Activated T-cell treated with anti-CD3 and anti-CD28 coated beads, Interleukin-2, amount 50 U/mL, for 24 hours (primary cell): ENCODE results near the gene LBHD1.
A peak's percentile ranks its signal among the peaks of the same experiment; 100 is the strongest.

Experiments used
- DNase-seq: peaks from one replicate; pipeline ENCODE4 v3.0.0-alpha.2; 2020
- H3K27ac Mint-ChIP-seq: 2 replicates; pipeline ENCODE4 v1.8.0; 2020; ENCODE audit warnings: mild to moderate bottlenecking, mixed read lengths
- H3K27me3 Mint-ChIP-seq: 2 replicates; pipeline ENCODE4 v1.8.0; 2020; ENCODE audit warnings: mixed read lengths
- H3K36me3 Mint-ChIP-seq: 2 replicates; pipeline ENCODE4 v1.8.0; 2020; ENCODE audit warnings: low read depth, mixed read lengths
- H3K4me1 Mint-ChIP-seq: 2 replicates; pipeline ENCODE4 v1.8.0; 2020; ENCODE audit warnings: low read depth, mixed read lengths
- H3K4me3 Mint-ChIP-seq: 2 replicates; pipeline ENCODE4 v1.8.0; 2020; ENCODE audit warnings: mild to moderate bottlenecking, moderate library complexity, mixed read lengths
- H3K9me3 Mint-ChIP-seq: 2 replicates; pipeline ENCODE4 v1.8.0; 2020; ENCODE audit warnings: mixed read lengths

Gene LBHD1

DNA sequence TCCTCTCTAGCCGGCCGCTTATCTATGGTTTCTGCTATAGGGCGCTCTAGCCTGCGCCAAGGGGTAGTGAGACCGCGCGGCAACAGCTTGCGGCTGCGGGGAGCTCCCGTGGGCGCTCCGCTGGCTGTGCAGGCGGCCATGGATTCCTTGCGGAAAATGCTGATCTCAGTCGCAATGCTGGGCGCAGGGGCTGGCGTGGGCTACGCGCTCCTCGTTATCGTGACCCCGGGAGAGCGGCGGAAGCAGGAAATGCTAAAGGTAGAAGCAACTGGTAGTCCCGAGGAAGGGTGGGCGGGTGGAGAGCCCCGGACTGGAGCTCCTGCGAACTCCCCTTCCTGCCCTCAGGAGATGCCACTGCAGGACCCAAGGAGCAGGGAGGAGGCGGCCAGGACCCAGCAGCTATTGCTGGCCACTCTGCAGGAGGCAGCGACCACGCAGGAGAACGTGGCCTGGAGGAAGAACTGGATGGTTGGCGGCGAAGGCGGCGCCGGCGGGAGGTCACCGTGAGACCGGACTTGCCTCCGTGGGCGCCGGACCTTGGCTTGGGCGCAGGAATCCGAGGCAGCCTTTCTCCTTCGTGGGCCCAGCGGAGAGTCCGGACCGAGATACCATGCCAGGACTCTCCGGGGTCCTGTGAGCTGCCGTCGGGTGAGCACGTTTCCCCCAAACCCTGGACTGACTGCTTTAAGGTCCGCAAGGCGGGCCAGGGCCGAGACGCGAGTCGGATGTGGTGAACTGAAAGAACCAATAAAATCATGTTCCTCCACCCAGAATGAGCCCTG lies at the start of gene LBHD1, which contains the start of gene UQCC3:
Gene LBHD1, minus strand, starts transcription at position 660 of the 782 bp plus-strand sequence. CDS start 2,236 bp downstream, outside the sequence.
Gene UQCC3, plus strand, starts transcription at position 66 of the 782 bp plus-strand sequence. Its CDS starts 73 bp downstream, at position 139.
- Mint-ChIP-seq H3K27me3 (no peaks in the 10 kb centered on the region), H3K27ac (peak within 1 kb of the TSS; percentile 98), H3K4me1 (peaks cover 57% of the 10 kb centered on the region), H3K4me3 (peak within 1 kb of the TSS; percentile 94), H3K36me3 (peaks cover 92% of the 10 kb centered on the region), H3K9me3 (no peaks in the 10 kb centered on the region)
- DNase-seq: peak; percentile 87

DNA sequence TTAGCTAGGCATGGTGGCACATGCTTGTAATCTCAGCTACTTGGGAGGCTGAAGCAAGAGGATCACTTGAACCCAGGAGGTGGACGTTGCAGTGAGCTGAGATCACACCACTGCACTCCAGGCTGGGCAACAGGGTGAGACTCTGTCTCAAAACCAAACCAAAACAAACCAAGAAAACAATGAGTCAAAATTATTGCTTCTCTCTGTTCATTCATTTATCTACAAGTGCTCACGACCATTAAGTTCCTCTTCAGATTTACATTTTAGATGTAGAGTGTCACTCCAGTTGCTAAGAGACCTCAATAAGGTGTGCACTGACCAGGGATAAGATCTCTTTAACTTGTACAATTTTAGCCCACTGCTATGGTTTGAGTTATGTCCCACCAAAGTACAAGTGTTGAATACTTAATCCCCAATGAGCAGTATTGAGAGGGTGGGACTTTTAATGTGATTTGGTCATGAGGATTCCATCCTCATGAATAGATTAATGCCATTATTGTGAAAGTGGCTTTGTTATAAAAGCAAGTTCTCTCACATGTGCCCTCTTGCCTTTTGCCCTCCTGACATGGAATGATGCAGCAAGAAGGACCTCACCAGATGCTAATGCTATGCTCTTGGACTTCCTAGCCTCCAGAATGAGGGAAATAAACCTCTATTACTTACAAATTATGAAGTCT lies 47.4 kb upstream of the LBHD1 start:
- H3K27me3 Mint-ChIP-seq: no peaks in the 10 kb centered on the region
- H3K36me3 Mint-ChIP-seq: peaks cover 99% of the 10 kb centered on the region
- peak overlapping the region; percentile 77 for H3K27ac Mint-ChIP-seq
- H3K9me3 Mint-ChIP-seq: no peaks in the 10 kb centered on the region
- DNase-seq: no peak
- no peak overlapping the region for H3K4me3 Mint-ChIP-seq
- peaks cover 63% of the 10 kb centered on the region for H3K4me1 Mint-ChIP-seq

DNA sequence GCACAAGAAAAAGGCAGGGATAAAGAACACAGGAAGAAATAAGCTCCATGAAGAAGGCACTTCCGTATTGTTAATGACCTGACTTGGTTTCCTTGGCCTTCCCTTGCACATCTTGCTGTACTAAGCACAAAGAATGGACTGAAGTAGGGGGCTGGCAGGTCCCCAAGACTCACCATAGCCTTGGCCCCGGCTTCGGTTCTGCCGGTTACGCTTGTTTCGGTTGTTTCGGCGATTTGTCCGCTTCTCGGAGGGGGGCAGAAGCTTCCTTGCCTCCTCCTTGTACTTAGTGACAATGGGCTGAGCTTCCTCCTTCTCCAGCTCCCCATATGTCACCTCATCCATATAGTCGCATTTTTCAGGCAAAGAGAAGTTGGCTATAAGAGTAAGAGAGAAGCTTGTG lies 44.7 kb upstream of the LBHD1 start:
- H3K4me3 Mint-ChIP-seq: no peak overlapping the region
- peaks cover 63% of the 10 kb centered on the region for H3K4me1 Mint-ChIP-seq
- peaks cover 97% of the 10 kb centered on the region for H3K36me3 Mint-ChIP-seq
- H3K27me3 Mint-ChIP-seq: no peaks in the 10 kb centered on the region
- H3K9me3 Mint-ChIP-seq: no peaks in the 10 kb centered on the region
- peak overlapping the region; percentile 83 for H3K27ac Mint-ChIP-seq
- no peak for DNase-seq

DNA sequence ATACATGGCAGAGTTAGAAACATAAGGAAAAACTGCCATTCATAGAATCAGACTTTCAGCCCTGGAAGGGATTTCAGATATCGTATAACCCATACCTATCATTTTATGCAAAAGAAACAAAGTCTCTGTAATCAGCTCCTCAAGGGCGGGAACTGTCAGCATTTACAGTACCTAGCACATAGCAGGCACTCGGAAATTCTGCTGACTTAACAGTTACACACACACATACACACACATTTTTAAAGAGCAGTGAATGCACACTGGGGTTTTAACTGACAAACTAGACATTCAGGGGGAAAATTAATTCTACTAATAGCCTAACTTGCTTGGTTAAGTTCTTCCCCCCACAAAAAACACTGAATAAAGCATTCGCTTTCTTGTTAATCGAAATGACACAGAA lies 44.1 kb upstream of the LBHD1 start:
- peaks cover 97% of the 10 kb centered on the region for H3K36me3 Mint-ChIP-seq
- peaks cover 57% of the 10 kb centered on the region for H3K4me1 Mint-ChIP-seq
- H3K27me3 Mint-ChIP-seq: no peaks in the 10 kb centered on the region
- no peaks in the 10 kb centered on the region for H3K9me3 Mint-ChIP-seq
- H3K4me3 Mint-ChIP-seq: no peak overlapping the region
- H3K27ac Mint-ChIP-seq: peak overlapping the region; percentile 81
- DNase-seq: no peak

DNA sequence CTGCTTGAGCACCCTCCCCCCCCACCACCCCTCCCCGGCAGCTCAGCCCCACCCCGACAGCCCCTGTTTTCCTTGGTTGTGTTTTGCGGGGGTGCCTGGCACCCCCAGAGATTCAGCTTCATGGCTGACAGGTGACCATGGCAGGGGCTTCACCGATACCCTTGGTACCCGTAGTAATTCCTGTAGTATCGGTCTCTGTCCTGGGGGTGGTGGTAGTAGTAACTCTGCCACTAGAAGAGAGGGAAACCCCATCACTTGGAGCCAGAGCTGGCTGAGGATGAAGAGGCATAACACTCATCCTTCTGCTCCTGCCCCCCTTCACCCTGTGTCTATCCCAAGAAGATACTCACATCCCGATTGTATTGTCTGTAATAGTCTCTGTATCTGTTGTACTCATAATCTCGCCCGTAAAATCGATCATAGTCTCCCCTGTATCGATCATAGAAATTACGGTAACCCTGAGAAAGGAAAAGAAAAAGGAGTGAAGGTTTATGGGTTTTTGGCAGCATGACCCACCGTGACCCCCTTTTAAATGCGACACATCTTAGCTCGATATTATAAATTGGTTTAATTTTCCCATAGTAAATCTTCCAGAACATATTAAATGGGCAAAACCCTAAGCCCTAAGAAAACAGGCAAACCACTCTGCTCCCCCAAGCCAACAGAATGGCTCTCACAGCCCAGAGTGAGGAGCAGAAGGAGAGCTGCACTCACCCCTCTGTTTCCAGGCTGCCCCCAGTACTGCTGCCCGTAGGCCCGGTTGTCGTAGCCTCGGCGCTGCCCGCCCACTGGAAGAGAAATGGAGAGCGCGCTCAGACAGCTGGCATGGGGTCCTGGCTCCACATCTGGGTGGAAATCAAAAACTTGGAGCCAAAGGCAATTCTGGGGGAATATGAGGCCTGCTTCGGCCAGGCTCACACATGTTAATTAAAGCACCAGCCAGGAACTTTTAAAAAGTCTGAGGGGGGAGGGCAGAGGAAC lies 43.4 kb upstream of the LBHD1 start:
- DNase-seq: no peak
- Mint-ChIP-seq H3K9me3 (no peaks in the 10 kb centered on the region), H3K4me3 (no peak overlapping the region), H3K4me1 (peaks cover 56% of the 10 kb centered on the region), H3K27me3 (no peaks in the 10 kb centered on the region), H3K27ac (peak overlapping the region; percentile 81), H3K36me3 (peaks cover 97% of the 10 kb centered on the region)

DNA sequence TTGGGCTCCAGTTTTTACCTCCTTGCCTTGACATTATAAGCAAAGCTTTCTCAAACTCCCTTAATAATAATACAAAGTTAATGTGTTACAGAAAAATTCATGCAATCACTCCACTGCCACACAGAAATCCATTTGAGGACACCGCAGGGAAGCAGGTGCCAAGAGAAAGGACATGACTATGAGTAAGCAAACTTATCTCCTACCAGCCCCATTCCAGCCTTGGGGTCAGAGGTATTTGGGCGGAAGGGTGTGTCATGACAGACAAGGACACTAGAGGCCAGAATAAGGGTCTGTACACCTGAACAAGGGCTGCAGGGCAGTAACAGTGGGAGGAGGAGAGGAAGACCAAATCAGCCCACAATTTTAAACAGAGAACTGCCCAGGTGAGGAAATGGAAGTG lies 41.3 kb upstream of the LBHD1 start:
- Mint-ChIP-seq H3K27ac (peak overlapping the region; percentile 78), H3K9me3 (no peaks in the 10 kb centered on the region), H3K4me3 (peak overlapping the region; percentile 36), H3K27me3 (no peaks in the 10 kb centered on the region), H3K36me3 (peaks cover 95% of the 10 kb centered on the region), H3K4me1 (peaks cover 65% of the 10 kb centered on the region)
- no peak for DNase-seq

DNA sequence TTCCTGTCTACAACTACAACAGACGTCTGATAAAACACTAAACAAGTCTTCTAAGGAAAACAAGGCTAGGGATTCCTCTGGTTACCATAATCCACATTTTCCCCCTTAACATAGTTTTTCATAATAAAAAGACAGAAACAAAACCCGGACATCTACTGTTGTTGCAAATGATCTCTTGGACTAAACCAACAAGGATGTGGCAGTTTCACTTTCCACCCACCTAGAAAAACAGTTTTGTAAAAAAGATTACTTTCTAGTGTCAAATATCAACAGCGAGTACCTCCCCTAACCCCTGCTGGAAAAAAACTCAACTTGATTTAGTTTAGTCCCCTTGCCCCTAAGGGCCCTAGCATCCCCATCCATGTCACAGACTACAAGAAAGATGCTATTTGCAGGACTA lies 40.8 kb upstream of the LBHD1 start:
- Mint-ChIP-seq H3K9me3 (no peaks in the 10 kb centered on the region), H3K36me3 (peaks cover 95% of the 10 kb centered on the region), H3K4me1 (peaks cover 66% of the 10 kb centered on the region)

DNA sequence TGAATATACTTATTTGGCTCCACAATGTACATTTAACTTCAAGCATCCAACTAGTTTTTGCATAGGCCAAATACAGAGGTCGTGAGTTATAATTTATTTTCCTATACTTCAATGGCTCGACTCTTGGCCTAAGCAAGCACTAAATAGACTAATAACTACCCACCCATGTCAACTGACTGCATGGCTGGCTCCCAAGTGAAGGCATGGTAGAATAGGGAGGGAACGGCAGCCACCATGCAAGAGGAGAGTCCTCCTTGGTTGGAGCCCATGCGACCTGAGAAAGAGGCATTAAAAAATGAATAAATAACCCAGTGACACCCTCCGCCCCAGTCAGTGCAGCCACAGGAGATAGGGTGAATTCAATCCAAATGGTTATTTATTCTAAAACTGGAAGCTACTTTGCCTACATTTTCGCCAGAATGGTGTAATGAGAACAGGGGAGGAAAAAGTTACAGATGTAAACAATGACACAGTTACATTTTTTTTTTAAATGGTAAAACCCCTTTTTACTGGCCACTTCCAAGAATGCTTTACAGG lies 40.3 kb upstream of the LBHD1 start:
- Mint-ChIP-seq H3K27ac (peak overlapping the region; percentile 78), H3K9me3 (no peaks in the 10 kb centered on the region), H3K36me3 (peaks cover 94% of the 10 kb centered on the region), H3K4me1 (peaks cover 70% of the 10 kb centered on the region), H3K27me3 (no peaks in the 10 kb centered on the region), H3K4me3 (no peak overlapping the region)
- DNase-seq: no peak

More for the DNA sequence above, 40.8 kb upstream of the LBHD1 start:
- H3K4me3 Mint-ChIP-seq: peak overlapping the region; percentile 9
- no peaks in the 10 kb centered on the region for H3K27me3 Mint-ChIP-seq
- no peak for DNase-seq
- peak overlapping the region; percentile 78 for H3K27ac Mint-ChIP-seq

DNA sequence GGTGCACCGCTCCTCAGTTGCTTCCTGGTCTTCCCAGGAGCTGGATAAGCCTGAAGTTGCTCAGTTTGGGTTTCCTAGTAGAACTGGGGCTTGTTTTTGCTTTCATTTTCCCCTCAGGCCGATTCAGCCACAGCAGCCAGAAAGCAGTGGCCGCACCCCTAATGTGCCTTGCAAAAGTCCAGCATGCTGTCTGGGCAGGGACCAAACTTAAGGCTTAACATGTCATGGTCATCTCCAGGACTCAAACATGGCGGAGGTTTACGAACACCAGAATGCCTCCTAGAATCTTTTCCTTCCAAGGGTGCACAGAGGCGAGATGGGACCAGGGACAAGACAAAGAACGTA lies 37.9 kb upstream of the LBHD1 start:
- Mint-ChIP-seq H3K27ac (peak overlapping the region; percentile 98), H3K36me3 (peaks cover 92% of the 10 kb centered on the region), H3K9me3 (no peaks in the 10 kb centered on the region), H3K4me3 (peak overlapping the region; percentile 82), H3K27me3 (no peaks in the 10 kb centered on the region), H3K4me1 (peaks cover 83% of the 10 kb centered on the region)
- DNase-seq: no peak

DNA sequence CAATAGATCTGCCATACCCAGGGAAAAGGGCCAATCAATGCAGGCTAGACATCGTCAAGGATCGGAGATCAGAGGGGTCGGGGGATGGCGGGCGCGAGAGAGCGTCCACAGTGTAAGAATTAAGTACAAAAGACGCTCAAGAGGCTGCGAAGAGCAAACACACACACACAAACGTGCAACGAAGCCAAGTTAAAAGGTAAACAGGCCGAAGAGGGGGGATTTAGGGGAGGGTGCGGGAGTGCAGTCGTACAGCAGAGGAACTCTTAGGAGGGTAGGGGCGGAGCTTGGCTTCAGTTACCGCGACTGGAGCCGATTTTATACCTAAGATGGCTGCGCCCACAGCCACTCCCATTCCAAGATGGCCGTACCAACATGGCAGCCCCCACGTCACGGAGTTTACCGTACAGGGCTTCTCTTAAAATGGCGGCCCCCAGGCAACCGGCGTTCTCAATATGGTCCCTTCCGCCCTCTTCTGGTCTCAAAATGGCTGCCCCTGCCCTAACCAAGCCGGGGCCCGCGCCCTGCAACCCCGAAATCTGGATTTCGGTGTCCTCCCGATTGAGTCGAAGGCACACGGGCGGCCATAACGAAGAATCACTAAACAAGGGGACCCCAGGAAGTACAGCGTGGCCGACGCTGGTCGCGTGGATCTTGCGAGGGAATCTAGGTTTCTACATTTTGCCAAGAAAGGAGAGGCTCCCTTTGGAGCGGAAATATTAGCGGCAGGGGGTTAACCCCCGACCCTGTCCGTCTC lies 37.4 kb upstream of the LBHD1 start:
- H3K27me3 Mint-ChIP-seq: no peaks in the 10 kb centered on the region
- peak overlapping the region; percentile 82 for H3K4me3 Mint-ChIP-seq
- DNase-seq: peak; percentile 93
- H3K9me3 Mint-ChIP-seq: no peaks in the 10 kb centered on the region
- H3K4me1 Mint-ChIP-seq: peaks cover 79% of the 10 kb centered on the region
- peak overlapping the region; percentile 98 for H3K27ac Mint-ChIP-seq
- peaks cover 91% of the 10 kb centered on the region for H3K36me3 Mint-ChIP-seq

DNA sequence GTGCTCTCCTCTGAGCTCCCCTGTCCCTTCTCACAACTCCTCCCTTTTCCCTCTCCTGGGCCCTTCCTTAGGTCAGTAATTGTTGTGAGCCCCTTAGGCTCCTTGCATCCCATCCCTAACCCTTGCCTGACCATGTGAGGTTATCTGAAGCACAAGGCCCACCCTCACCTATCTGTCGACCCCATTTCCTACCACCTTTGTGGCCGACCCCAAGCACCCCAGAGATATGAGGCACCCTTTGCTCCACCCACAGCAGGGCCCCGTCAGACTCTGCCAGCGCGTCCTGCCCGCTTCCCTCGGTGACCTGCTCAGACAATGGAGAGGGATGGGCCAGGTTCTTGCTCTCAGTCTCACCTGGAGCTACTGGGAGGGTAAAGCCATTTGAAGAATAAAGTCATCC lies 36.7 kb upstream of the LBHD1 start:
- Mint-ChIP-seq H3K36me3 (peaks cover 86% of the 10 kb centered on the region), H3K4me1 (peaks cover 73% of the 10 kb centered on the region), H3K4me3 (peak overlapping the region; percentile 82), H3K27me3 (no peaks in the 10 kb centered on the region), H3K9me3 (no peaks in the 10 kb centered on the region), H3K27ac (peak overlapping the region; percentile 98)
- peak; percentile 67 for DNase-seq

DNA sequence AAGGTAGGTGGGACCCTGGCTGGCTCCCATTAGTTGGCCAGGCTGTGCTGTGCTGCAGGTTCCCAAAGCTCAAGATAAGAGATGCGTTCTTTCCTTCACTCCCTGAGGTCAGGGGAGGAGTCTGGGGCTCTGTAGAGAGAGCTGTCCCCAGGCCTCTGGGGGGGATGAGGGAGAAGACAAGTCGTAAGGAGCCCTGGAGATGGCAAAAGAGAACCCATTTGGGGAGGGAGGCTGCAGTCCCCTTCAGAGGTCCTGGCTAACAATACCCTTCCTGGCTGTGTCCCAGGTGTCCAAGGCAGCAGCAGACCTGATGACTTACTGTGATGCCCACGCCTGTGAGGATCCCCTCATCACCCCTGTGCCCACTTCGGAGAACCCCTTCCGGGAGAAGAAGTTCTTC lies 36.3 kb upstream of the LBHD1 start:
- H3K27me3 Mint-ChIP-seq: no peaks in the 10 kb centered on the region
- H3K36me3 Mint-ChIP-seq: peaks cover 85% of the 10 kb centered on the region
- H3K4me1 Mint-ChIP-seq: peaks cover 69% of the 10 kb centered on the region
- H3K9me3 Mint-ChIP-seq: no peaks in the 10 kb centered on the region
- H3K4me3 Mint-ChIP-seq: peak overlapping the region; percentile 82
- H3K27ac Mint-ChIP-seq: peak overlapping the region; percentile 98
- DNase-seq: no peak

DNA sequence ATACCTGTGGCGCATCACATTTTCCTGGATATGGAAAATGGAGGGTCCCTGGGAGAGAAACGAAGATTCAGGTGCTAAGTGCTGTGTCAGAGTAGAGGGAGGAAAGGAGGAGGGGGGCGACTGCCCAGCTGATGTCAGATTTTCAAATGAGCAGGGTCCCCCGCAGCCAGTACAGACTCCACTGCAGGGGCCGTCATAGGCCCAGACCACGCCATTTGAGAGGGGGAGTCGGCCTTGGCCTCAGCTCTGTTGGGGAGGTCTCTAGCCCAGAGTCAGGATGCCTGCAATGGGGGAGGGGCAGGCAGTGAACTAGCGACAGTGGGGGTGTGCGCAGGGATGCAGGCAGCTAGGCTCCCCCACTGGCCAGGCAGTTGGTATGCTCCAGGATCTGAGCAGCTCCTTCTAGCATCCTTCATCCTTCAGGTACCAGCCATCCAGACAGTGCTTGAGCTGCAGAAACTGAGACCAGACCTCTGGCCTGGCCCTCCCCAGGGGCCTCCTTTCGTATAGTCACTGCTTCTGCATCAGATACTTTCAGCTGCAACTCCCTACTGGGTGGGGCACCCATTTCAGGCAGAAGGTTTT lies 35.3 kb upstream of the LBHD1 start, which contains the start of the genes BSCL2 and GNG3:
Gene BSCL2, minus strand, starts transcription at position 148 of the 585 bp plus-strand sequence. CDS start 229 bp downstream, outside the sequence.
Gene GNG3, plus strand, starts transcription at position 400 of the 585 bp plus-strand sequence. CDS start 620 bp downstream, outside the sequence.
- Mint-ChIP-seq H3K36me3 (peaks cover 78% of the 10 kb centered on the region), H3K9me3 (no peaks in the 10 kb centered on the region), H3K27ac (peak within 1 kb of the TSS; percentile 98), H3K4me1 (peaks cover 61% of the 10 kb centered on the region), H3K27me3 (no peaks in the 10 kb centered on the region), H3K4me3 (peak within 1 kb of the TSS; percentile 82)
- DNase-seq: no peak
